ENCODE results near the gene TIAM1.

TIAM1 gene, protein sequence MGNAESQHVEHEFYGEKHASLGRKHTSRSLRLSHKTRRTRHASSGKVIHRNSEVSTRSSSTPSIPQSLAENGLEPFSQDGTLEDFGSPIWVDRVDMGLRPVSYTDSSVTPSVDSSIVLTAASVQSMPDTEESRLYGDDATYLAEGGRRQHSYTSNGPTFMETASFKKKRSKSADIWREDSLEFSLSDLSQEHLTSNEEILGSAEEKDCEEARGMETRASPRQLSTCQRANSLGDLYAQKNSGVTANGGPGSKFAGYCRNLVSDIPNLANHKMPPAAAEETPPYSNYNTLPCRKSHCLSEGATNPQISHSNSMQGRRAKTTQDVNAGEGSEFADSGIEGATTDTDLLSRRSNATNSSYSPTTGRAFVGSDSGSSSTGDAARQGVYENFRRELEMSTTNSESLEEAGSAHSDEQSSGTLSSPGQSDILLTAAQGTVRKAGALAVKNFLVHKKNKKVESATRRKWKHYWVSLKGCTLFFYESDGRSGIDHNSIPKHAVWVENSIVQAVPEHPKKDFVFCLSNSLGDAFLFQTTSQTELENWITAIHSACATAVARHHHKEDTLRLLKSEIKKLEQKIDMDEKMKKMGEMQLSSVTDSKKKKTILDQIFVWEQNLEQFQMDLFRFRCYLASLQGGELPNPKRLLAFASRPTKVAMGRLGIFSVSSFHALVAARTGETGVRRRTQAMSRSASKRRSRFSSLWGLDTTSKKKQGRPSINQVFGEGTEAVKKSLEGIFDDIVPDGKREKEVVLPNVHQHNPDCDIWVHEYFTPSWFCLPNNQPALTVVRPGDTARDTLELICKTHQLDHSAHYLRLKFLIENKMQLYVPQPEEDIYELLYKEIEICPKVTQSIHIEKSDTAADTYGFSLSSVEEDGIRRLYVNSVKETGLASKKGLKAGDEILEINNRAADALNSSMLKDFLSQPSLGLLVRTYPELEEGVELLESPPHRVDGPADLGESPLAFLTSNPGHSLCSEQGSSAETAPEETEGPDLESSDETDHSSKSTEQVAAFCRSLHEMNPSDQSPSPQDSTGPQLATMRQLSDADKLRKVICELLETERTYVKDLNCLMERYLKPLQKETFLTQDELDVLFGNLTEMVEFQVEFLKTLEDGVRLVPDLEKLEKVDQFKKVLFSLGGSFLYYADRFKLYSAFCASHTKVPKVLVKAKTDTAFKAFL (N-terminal part only)

GRCh38 chr21:31343680-31344480 is at the start of gene TIAM1:
Gene TIAM1 (minus strand): TSS chr21:31344261. CDS start chr21:31266972, 77,289 bp downstream.
- TF ChIP-seq CTCF (IDR thresholded peaks at IDR 0.05; ENCODE audit: borderline replicate concordance, insufficient read depth, low read depth, low read length) = no peak
- H3K4me3 ChIP-seq (ENCODE audit: low read depth, low read length) = no peak within 1 kb of the TSS

DNA sequence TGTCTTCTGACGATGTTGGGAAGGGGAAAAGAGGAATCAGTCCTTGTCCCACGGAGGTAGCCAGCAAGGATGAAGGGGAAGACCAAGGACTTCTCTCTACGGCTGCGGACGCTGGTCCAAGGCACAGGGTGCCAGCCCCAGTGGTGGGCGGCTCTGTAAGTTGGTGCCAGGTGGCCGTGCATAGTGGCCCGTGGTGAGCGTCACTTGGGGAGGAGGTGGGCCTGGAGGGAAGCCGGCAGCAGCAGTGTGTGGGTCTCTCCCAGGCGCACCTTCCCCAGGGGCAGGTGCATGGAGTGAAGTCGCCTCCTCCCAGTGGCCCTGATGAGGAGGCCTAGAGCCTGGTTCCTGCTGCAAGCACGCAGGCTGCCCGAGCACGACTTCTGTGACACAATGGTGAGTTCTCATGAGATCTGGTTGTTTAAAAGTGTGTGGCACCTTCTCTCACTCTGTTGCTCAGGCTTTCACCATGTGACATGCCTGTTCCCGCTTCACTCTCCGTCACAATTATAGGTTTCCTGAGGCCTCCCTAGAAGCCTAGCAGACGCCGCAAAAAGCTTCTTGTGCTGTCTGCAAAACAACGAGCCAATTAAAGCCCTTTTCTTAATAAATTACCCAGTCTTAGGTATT is 43.6 kb upstream of the TIAM1 start:
- TF ChIP-seq CTCF (IDR thresholded peaks at IDR 0.05; ENCODE audit: borderline replicate concordance, insufficient read depth, low read depth, low read length) = no peak

DNA sequence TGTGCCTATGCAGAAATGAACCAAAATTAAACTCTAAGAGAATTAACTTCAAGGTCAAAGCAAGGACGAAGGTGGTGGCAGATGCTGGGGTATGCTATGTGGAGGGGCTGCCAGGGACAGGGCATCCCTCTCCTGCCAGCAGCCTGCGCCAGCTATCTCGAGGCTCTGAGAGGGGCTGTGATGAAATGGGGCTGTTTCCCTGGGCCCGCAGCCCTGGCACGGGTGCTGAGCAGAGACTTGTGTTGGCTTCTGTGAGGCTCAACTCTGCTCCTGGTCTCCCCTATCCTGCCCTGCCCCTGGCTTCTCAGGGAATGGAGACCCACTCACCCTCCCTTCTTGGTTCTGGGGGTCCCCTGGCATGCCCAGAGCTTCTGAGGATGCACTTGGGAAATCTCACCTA is 41.9 kb upstream of the TIAM1 start:
- H3K4me3 ChIP-seq (ENCODE audit: low read depth, low read length) = no peak overlapping the region
- TF ChIP-seq CTCF (IDR thresholded peaks at IDR 0.05; ENCODE audit: borderline replicate concordance, insufficient read depth, low read depth, low read length) = no peak

More for the DNA sequence above, 43.6 kb upstream of the TIAM1 start:
- no peak overlapping the region for H3K4me3 ChIP-seq (ENCODE audit: low read depth, low read length)

GRCh38 chr21:31383770-31384169 is 39.7 kb upstream of the TIAM1 start:
- TF ChIP-seq CTCF (IDR thresholded peaks at IDR 0.05; ENCODE audit: borderline replicate concordance, insufficient read depth, low read depth, low read length) = no peak
- no peak overlapping the region for H3K4me3 ChIP-seq (ENCODE audit: low read depth, low read length)

GRCh38 chr21:31382060-31382459 is 38.0 kb upstream of the TIAM1 start:
- TF ChIP-seq CTCF (IDR thresholded peaks at IDR 0.05; ENCODE audit: borderline replicate concordance, insufficient read depth, low read depth, low read length) = no peak
- H3K4me3 ChIP-seq (ENCODE audit: low read depth, low read length) = no peak overlapping the region

- no peak for TF ChIP-seq CTCF (IDR thresholded peaks at IDR 0.05; ENCODE audit: borderline replicate concordance, insufficient read depth, low read depth, low read length)
- no peak overlapping the region for H3K4me3 ChIP-seq (ENCODE audit: low read depth, low read length)
Observed at GRCh38 chr21:31376301-31376700, 32.2 kb upstream of the TIAM1 start.
